T-helper 2 cell treated with Interferon-gamma antibody and Interleukin-4, amounts not matched to agents 5 μg/mL and 100 μg/mL, for 36 hours (primary cell): ENCODE results near the gene LRIT2.
A peak's percentile ranks its signal among the peaks of the same experiment; 100 is the strongest.

ENCODE experiments used
- DNase-seq: peaks from one replicate; pipeline ENCODE4 v3.0.0; 2021; ENCODE audit warnings: low spot score
- H3K27ac Mint-ChIP-seq: one replicate; pipeline ENCODE4 v1.8.0; 2021; ENCODE audit warnings: mild to moderate bottlenecking, mixed read lengths
- H3K27me3 Mint-ChIP-seq: one replicate; pipeline ENCODE4 v1.8.0; 2021; ENCODE audit warnings: low read depth, mixed read lengths
- H3K36me3 Mint-ChIP-seq: one replicate; pipeline ENCODE4 v1.8.0; 2021; ENCODE audit warnings: low read depth, mixed read lengths
- H3K4me1 Mint-ChIP-seq: one replicate; pipeline ENCODE4 v1.8.0; 2021; ENCODE audit warnings: low read depth, mixed read lengths
- H3K4me3 Mint-ChIP-seq: one replicate; pipeline ENCODE4 v1.8.0; 2022; ENCODE audit warnings: mild to moderate bottlenecking, moderate library complexity, mixed read lengths
- H3K9me3 Mint-ChIP-seq: one replicate; pipeline ENCODE4 v1.8.0; 2021; ENCODE audit warnings: mixed read lengths

The LRIT2 gene

DNA sequence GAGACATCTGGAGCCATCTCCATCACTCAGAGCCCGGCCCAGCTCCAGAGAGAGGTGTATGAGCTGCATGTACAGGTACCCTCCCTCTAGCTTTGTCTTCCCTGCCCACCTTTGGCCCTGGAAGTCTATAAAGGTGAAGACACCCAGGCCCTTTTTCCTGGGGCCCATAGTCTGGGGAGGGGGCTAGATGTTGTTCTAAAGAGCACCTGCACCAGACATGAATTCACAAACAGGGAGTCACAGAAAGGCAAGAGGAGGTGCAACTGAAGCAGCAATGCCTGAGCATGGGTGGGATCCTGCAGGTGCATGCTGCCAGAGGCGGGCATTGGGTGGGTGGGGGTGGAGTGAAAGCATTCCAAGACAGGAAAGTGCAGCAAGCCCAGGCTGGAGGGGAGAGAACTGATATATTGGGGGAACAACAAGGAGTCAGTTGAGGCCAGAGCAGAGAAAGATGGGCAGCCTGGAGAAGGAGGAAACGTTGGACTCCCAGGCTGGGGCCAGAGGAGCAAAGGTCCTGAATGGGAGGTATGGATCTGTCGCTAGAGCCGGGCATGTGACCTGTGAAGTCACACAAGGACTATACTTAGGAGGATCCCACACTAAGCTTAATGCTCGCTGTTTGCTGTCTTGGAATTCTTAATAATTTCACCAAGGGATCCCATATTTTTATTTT, 19.4 kb downstream of the LRIT2 start:
- no peaks in the 10 kb centered on the region for H3K9me3 Mint-ChIP-seq
- H3K4me1 Mint-ChIP-seq, result no peaks in the 10 kb centered on the region
- no peak for DNase-seq
- H3K36me3 Mint-ChIP-seq, result no peaks in the 10 kb centered on the region
- peaks cover 6% of the 10 kb centered on the region for H3K27me3 Mint-ChIP-seq
- H3K27ac Mint-ChIP-seq, result no peak overlapping the region
- H3K4me3 Mint-ChIP-seq, result no peak overlapping the region

DNA sequence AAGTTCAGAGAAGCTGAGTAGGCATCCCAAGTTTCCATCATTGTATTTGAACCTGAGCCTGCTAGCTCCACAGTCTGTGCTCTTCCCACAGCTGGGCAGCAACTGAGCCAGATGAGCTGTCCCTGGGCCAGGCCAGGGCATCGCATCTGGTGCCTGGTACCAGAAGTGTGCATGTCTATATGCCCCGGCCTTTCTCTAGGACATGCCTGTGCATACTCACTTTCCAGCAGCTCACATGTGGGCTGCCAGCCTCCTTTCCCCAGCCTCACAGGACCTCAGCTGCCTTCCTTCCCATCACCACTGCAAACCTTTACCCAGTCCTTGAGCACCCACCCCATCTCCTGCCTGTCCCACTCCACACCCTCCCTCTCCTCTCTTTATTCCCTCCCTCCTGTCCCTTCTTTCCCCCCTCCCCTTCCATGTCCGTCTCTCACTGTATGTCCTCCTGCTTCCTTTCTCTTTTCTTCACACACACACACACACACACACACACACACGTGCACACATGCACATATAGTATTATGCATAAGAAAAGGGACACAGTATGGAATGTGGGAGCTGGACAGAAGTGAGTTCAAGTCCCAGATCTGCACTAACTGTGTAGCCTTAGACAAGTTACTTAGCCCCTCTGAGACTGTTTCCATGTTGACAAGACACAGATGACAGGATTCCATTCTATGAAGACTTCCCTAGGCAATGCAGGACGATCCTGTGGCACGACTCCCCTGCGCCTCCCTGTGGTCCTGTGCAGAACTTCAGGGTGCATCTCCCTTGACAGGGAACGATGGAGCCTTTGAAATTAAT, 20.1 kb downstream of the LRIT2 start:
- Mint-ChIP-seq H3K4me3 (no peak overlapping the region), H3K27ac (no peak overlapping the region), H3K36me3 (no peaks in the 10 kb centered on the region), H3K27me3 (peaks cover 7% of the 10 kb centered on the region), H3K4me1 (no peaks in the 10 kb centered on the region), H3K9me3 (no peaks in the 10 kb centered on the region)
- peak; percentile 29 for DNase-seq

DNA sequence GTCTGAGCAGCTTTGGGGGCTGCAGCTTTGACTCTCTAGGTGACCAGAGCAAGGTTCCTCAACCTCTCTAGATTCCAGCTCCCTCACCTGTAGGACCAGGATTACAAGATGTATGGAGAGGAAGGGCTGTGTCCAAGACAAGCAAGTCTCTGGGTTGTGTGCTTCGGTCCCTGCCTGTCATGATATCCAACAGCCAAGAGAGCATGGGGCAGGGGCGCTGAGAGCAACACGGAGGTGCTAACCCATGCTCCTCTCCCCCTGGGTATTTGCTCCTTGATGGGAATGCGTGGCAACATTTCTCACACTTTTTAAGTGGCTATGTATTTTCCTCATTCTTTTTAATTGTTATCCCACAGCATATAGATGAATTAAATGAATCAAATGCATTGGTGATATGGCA, 20.7 kb downstream of the LRIT2 start:
- H3K36me3 Mint-ChIP-seq, result no peaks in the 10 kb centered on the region
- H3K4me1 Mint-ChIP-seq, result no peaks in the 10 kb centered on the region
- H3K4me3 Mint-ChIP-seq, result no peak overlapping the region
- no peaks in the 10 kb centered on the region for H3K9me3 Mint-ChIP-seq
- no peak overlapping the region for H3K27ac Mint-ChIP-seq
- peaks cover 8% of the 10 kb centered on the region for H3K27me3 Mint-ChIP-seq
- no peak for DNase-seq

DNA sequence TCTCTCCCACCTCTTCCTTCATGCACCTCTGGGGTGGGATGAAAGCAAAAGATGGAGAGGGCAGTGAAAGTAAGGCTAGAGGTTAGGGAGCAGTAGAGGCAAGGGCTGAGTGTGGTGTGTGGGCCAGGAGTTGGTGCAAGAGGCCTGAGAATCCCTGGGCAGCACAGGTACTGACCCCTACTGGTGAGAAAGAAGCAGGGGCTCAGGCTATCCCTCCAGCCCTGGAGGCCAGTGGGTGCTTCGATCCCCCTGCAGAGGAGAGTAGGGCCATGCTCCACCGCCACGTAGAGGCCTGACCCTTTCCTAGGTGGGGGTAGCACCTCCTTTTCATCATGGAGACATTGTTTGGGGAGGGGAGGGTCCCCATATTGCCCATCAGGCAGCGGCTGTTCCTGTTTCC, 21.2 kb downstream of the LRIT2 start:
- no peaks in the 10 kb centered on the region for H3K36me3 Mint-ChIP-seq
- H3K9me3 Mint-ChIP-seq, result no peaks in the 10 kb centered on the region
- H3K27ac Mint-ChIP-seq, result no peak overlapping the region
- H3K4me1 Mint-ChIP-seq, result no peaks in the 10 kb centered on the region
- H3K4me3 Mint-ChIP-seq, result no peak overlapping the region
- DNase-seq, result no peak
- H3K27me3 Mint-ChIP-seq, result peaks cover 11% of the 10 kb centered on the region

DNA sequence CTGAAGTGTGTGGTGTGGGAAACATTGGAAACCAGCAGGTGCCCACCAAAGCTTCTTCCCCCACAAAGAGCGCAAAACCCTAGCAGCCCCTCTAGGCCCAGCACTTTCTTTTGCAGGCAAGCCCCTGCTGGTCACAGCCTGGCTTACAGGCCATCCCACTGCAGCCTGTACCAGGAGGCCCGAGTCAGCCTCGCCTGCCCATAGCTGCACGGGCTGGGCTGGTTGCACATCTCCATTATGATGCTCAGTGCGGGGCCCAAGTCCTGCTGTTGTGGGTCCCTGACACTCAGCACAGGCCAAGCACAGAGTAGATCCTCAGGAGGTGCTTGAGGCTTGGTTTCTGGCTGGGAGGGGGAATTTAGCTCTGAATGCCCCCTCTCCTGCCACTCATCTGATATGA, 23.0 kb downstream of the LRIT2 start:
- H3K9me3 Mint-ChIP-seq, result no peaks in the 10 kb centered on the region
- no peaks in the 10 kb centered on the region for H3K4me1 Mint-ChIP-seq
- H3K27ac Mint-ChIP-seq, result no peak overlapping the region

DNA sequence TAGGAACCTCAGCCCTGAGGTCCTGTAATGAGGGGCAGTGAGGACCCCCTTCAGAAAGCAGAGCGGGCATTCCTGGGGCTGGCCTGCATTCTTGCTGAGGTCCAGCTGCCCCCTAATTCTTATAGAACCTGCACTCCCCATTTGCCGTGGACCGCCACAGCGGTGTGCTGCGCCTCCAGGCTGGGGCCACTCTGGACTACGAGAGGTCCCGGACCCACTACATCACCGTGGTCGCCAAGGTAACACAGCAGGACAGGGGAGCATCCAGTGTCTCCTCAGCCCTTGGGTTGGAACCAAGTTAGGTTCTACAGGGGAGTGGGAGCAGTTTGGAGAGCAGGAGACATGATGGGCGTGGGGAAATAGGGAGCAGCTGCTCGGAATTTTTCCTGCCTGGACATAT, 23.7 kb downstream of the LRIT2 start:
- Mint-ChIP-seq H3K27ac (no peak overlapping the region), H3K9me3 (no peaks in the 10 kb centered on the region), H3K27me3 (peaks cover 14% of the 10 kb centered on the region), H3K4me3 (no peak overlapping the region), H3K4me1 (no peaks in the 10 kb centered on the region), H3K36me3 (no peaks in the 10 kb centered on the region)
- DNase-seq, result no peak

More for the DNA sequence above, 23.0 kb downstream of the LRIT2 start:
- Mint-ChIP-seq H3K36me3 (no peaks in the 10 kb centered on the region), H3K4me3 (no peak overlapping the region), H3K27me3 (peaks cover 14% of the 10 kb centered on the region)
- DNase-seq, result no peak

DNA sequence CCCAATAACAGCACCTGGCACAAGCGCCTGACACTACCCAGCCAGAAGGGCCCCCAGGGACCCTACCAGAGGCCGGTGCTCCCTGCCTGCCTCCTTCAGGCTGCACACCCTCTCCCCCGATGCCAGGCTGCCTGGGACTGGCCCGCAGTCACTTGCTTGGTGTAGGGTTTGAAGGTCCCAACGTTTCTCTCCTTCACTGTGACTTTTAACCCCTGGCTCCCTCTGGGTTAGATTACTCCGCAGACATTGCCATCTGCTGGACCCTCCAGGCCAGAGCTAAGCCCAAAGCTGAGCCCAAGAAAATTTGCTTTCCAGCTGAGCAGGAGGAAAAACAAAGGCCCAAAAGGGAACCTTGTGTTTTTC, 24.1 kb downstream of the LRIT2 start:
- no peak for DNase-seq
- H3K4me1 Mint-ChIP-seq, result no peaks in the 10 kb centered on the region
- H3K27ac Mint-ChIP-seq, result no peak overlapping the region
- peaks cover 18% of the 10 kb centered on the region for H3K27me3 Mint-ChIP-seq
- H3K4me3 Mint-ChIP-seq, result no peak overlapping the region
- H3K36me3 Mint-ChIP-seq, result no peaks in the 10 kb centered on the region
- no peaks in the 10 kb centered on the region for H3K9me3 Mint-ChIP-seq

DNA sequence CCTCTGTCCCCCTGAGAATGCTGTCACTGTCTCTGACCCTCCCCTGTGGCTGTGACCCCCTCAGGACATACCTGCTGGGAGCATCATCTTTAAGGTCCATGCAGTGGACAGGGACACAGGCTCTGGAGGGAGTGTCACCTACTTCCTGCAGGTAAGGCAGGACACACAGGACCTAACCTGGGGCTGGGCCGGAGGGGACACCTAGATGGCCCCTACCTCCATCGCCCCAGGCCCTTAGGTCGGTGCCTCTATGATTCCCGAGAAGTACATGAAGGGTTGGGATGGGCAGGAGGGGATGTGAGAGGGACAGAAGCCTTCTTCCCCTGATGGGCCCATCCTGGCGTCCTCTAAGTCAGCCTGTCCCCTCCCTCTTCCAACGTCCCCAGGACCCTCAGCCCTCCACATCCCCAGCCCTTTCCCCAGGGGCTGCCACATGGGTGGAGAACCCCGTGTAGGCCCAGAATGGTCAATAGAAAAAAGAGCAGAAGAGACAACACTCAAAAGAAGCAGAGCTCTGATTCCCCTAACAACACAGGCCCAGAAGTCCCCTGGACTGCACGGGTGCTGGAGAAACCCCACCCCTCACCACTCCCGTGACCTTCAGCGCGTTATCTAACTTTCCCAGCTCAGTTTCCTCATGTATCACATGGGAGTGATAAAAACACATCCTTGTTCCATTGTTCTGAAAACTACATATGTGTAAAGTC, 24.7 kb downstream of the LRIT2 start:
- H3K27ac Mint-ChIP-seq, result no peak overlapping the region
- H3K4me3 Mint-ChIP-seq, result no peak overlapping the region
- DNase-seq, result no peak
- H3K4me1 Mint-ChIP-seq, result no peaks in the 10 kb centered on the region
- peaks cover 23% of the 10 kb centered on the region for H3K27me3 Mint-ChIP-seq
- H3K9me3 Mint-ChIP-seq, result no peaks in the 10 kb centered on the region
- no peaks in the 10 kb centered on the region for H3K36me3 Mint-ChIP-seq

DNA sequence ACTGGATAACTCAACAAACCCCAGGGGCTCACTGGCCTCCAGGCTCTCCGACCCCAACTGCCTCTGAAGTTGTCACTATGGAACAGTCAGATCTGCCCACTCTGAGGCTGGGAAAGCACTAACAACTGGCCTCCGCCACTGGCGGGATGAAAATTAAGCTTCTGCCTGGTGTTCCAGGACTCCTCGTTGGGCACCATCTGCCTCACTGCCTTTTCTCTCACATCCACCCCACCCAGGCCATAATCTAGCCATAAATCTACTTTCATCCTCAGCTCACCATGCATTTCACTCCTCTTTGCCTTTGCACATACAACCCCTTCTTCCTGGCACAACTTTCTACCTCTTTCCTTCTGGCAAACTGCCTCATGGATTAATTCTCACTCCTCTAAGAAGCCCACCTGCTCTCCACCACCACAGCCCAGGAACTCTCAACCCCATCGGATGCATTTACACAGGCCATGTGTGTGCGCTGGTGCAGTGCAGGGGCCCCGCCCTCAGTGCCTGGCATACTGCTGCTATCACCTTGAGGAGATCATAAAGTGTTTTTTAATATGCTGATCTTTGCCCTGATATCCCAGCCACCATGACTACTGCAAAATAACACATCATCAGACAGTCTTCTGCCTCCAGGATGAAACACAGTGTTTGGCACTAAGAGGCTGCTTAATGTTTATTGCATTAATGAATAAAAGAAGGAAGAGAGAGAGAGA, 27.0 kb downstream of the LRIT2 start:
- DNase-seq, result no peak
- no peaks in the 10 kb centered on the region for H3K9me3 Mint-ChIP-seq
- no peaks in the 10 kb centered on the region for H3K36me3 Mint-ChIP-seq
- no peak overlapping the region for H3K4me3 Mint-ChIP-seq
- H3K27ac Mint-ChIP-seq, result no peak overlapping the region
- no peaks in the 10 kb centered on the region for H3K4me1 Mint-ChIP-seq
- H3K27me3 Mint-ChIP-seq, result peaks cover 39% of the 10 kb centered on the region

DNA sequence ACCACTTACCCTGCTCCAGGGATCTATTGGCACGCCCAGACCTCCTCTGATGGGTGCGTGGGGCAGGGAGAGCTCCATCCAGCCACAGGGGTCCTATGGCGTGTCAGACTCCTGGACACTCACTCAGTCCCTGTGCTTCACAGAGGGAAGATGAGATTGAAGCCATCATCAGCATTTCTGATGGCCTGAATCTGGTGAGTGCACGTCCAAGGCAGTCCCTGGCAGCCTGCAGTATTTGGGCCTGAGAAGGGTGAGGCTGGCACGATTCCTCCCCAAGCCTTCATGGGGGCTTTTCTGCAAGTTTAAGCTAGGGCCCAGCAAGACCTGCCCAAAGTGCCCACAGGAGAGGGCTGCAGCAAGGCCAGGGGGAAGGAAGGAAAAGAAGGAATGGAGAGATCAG, 27.7 kb downstream of the LRIT2 start:
- no peaks in the 10 kb centered on the region for H3K36me3 Mint-ChIP-seq
- DNase-seq, result no peak
- no peak overlapping the region for H3K27ac Mint-ChIP-seq
- no peaks in the 10 kb centered on the region for H3K9me3 Mint-ChIP-seq
- peaks cover 47% of the 10 kb centered on the region for H3K27me3 Mint-ChIP-seq
- no peaks in the 10 kb centered on the region for H3K4me1 Mint-ChIP-seq
- H3K4me3 Mint-ChIP-seq, result no peak overlapping the region

DNA sequence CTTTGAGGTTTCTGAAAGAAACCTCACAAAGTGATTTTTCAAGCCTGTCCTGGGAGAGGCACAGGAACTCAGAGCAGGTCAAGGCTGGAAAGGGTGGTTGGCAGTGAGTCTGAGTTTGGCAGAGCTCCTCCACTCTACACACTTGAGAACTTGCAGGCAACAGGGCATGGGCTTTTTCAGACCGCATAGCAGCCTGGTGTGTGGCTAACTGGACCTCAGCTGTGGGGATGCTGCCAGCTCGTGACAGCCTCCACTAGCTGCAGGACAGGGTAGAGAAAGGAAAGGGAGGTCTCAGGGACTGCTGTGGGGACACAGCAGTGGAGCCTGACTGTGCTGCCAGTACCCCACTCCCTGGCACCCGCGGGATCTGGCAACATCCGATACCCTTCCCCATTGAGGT, 28.4 kb downstream of the LRIT2 start:
- H3K36me3 Mint-ChIP-seq, result no peaks in the 10 kb centered on the region
- no peaks in the 10 kb centered on the region for H3K4me1 Mint-ChIP-seq
- DNase-seq, result no peak
- no peaks in the 10 kb centered on the region for H3K9me3 Mint-ChIP-seq
- H3K27me3 Mint-ChIP-seq, result peaks cover 52% of the 10 kb centered on the region
- no peak overlapping the region for H3K4me3 Mint-ChIP-seq
- no peak overlapping the region for H3K27ac Mint-ChIP-seq

DNA sequence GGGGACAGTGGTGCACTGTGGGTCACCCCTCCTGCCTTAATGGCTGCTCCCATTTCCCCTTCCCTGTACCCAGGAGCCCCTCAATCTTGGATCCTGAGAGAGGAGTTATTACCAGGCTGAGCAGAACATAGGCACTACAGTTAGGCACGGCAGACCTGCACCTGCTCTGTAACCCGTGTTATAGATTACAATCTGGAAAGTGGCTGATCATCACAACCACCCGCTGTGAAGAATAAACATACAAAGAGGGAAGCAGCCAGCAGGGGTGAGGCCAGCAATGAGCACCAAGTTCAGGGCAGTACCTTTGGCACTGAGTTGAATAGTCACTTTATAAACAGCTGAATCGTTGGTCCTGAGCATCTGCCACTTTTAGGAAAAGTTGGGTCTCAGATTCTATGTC, 29.3 kb downstream of the LRIT2 start:
- peaks cover 5% of the 10 kb centered on the region for H3K4me1 Mint-ChIP-seq
- peaks cover 54% of the 10 kb centered on the region for H3K27me3 Mint-ChIP-seq
- no peak overlapping the region for H3K27ac Mint-ChIP-seq
- no peaks in the 10 kb centered on the region for H3K36me3 Mint-ChIP-seq
- DNase-seq, result no peak
- H3K9me3 Mint-ChIP-seq, result no peaks in the 10 kb centered on the region
- no peak overlapping the region for H3K4me3 Mint-ChIP-seq

DNA sequence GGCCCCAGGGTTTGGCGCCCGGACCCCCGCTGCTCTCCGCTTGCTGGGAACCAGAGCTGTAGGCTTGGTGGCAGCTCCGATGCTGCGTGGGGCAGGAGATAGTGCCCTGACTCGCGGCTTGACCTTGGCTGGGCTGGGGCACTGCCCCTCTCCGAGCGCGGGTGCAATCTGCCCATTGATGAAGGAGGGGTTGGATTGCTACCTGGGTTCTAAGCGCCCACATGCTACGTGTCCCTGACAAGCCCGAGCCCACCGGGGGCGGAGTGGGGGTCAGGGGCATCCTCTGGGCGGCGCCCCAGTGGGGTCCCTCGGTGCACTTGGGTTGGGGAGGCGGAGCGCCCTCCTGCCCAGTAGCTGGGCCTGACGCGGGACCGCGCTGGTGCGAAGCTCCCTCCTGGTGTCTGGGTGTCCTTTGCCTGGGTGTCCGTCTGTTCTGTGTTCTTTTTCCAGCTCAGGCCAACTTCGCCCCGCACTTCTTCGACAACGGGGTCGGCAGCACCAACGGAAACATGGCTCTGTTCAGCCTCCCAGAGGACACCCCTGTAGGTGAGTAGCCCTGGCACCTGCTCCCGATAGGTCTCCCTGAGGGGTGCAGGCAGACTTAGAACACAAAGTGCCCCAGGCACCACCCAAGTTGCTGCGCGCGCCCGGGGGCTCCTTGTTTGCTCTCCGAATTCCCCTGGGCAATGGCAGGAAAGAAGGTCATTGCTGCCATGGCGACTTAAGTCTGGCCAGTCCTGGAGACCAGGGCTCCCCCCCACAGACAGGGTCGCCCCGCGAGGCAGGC, 30.1 kb downstream of the LRIT2 start:
- H3K9me3 Mint-ChIP-seq, result no peaks in the 10 kb centered on the region
- no peak for DNase-seq
- no peak overlapping the region for H3K4me3 Mint-ChIP-seq
- peaks cover 5% of the 10 kb centered on the region for H3K4me1 Mint-ChIP-seq
- H3K27me3 Mint-ChIP-seq, result peaks cover 52% of the 10 kb centered on the region
- no peaks in the 10 kb centered on the region for H3K36me3 Mint-ChIP-seq
- H3K27ac Mint-ChIP-seq, result no peak overlapping the region
